IMR-90 (cell line): Measurements from ENCODE around the gene ITGA3. TPM values are rescaled to one million over a fixed set of nuclear protein-coding genes. Genes with fewer than 3 reads are reported as not detected.

ENCODE experiments used
- ATAC-seq: fragments of 200-7000 bp; cut with Tn5 transposase; 2 replicates; pipeline ENCODE4 v1.9.1; 2020; ENCODE audit warnings: low read depth, mild to moderate bottlenecking, moderate library complexity
- BruUV-seq: library from RNA; stranded (reverse); fragments of 400-500 nt; replicated peaks from 2 replicates; lab custom pipeline; 2021; lab: Mats Ljungman, UMichigan
- CTCF ChIA-PET: fragments of 300-600 bp; formaldehyde crosslinking; extraction: SDS; loops from one replicate; lab custom pipeline; 2021; ENCODE audit warnings: antibody characterized with exemption; lab: Yijun Ruan, JAX
- POLR2A ChIA-PET: fragments of 300-600 bp; sonication (Branson Sonifier 250); formaldehyde crosslinking; loops from one replicate; lab custom pipeline; 2022; ENCODE audit warnings: antibody characterized with exemption; ENCODE audit not compliant: unreplicated experiment; lab: Charles Lee
- DNase-seq: peaks from one replicate; pipeline ENCODE4 v3.0.0; 2013
- H2AFZ ChIP-seq: replicated peaks from 2 replicates; pipeline ENCODE3; 2013; ENCODE audit warnings: low read length, mild to moderate bottlenecking; ENCODE audit not compliant: poor library complexity
- H2AK5ac ChIP-seq: 2 replicates; pipeline ENCODE4 v1.6.1; 2013; ENCODE audit warnings: low read depth, low read length, inconsistent platforms
- H2AK9ac ChIP-seq: replicated peaks from 2 replicates; pipeline ENCODE3; 2013; ENCODE audit warnings: mild to moderate bottlenecking, low read depth, low read length, moderate library complexity; ENCODE audit not compliant: poor library complexity
- H2BK120ac ChIP-seq: 2 replicates; pipeline ENCODE4 v1.6.1; 2013; ENCODE audit warnings: low read depth, low read length, inconsistent platforms
- H2BK15ac ChIP-seq: 3 replicates; pipeline ENCODE4 v1.6.1; 2013; ENCODE audit warnings: low read depth, low read length, inconsistent platforms
- H2BK20ac ChIP-seq: 2 replicates; pipeline ENCODE4 v1.6.1; 2013; ENCODE audit warnings: low read depth, mild to moderate bottlenecking, inconsistent platforms, low read length, moderate library complexity
- H2BK5ac ChIP-seq: 2 replicates; pipeline ENCODE4 v1.6.1; 2013; ENCODE audit warnings: mild to moderate bottlenecking, low read depth, low read length, inconsistent platforms; ENCODE audit not compliant: poor library complexity, severe bottlenecking
- H3K14ac ChIP-seq: replicated peaks from 2 replicates; pipeline ENCODE4 v1.6.1; 2013; ENCODE audit warnings: low read depth, low read length, inconsistent platforms
- H3K18ac ChIP-seq: 2 replicates; pipeline ENCODE4 v1.6.1; 2013; ENCODE audit warnings: low read depth, low read length, control low read depth
- H3K23ac ChIP-seq: 2 replicates; pipeline ENCODE4 v1.6.1; 2013; ENCODE audit warnings: low read depth, low read length, inconsistent platforms
- H3K27ac ChIP-seq: 2 replicates; pipeline ENCODE4 v1.5.1; 2013; ENCODE audit warnings: mild to moderate bottlenecking, control low read depth, low read length; ENCODE audit not compliant: insufficient read depth
- H3K27me3 ChIP-seq: 2 replicates; pipeline ENCODE4 v1.6.1; 2013; ENCODE audit warnings: low read length; ENCODE audit not compliant: control insufficient read depth, insufficient read depth
- H3K36me3 ChIP-seq: 2 replicates; pipeline ENCODE4 v1.6.1; 2013; ENCODE audit warnings: low read length, mixed read lengths; ENCODE audit not compliant: control insufficient read depth, insufficient read depth
- H3K4ac ChIP-seq: 2 replicates; pipeline ENCODE4 v1.6.1; 2013; ENCODE audit warnings: low read depth, low read length, inconsistent platforms
- H3K4me1 ChIP-seq: 2 replicates; pipeline ENCODE4 v1.6.1; 2013; ENCODE audit warnings: low read length, mixed read lengths; ENCODE audit not compliant: control insufficient read depth, insufficient read depth
- H3K4me2 ChIP-seq: 2 replicates; pipeline ENCODE4 v1.6.1; 2013; ENCODE audit warnings: low read depth, mild to moderate bottlenecking, control low read depth, low read length, moderate library complexity
- H3K4me3 ChIP-seq: 2 replicates; pipeline ENCODE4 v1.5.1; 2013; ENCODE audit warnings: low read depth, mild to moderate bottlenecking, control low read depth, low read length, moderate library complexity; ENCODE audit not compliant: insufficient read depth
- H3K56ac ChIP-seq: 2 replicates; pipeline ENCODE4 v1.6.1; 2013; ENCODE audit warnings: low read length, inconsistent platforms; ENCODE audit not compliant: insufficient read depth; ENCODE audit errors: extremely low read depth
- H3K79me1 ChIP-seq, 2 experiments: 2 replicates each; pipeline ENCODE4 v1.6.1; 2013; ENCODE audit warnings: low read length in 2 of 2, inconsistent platforms in 1 of 2, low read depth in 1 of 2
- H3K9ac ChIP-seq: 2 replicates; pipeline ENCODE4 v1.6.1; 2013; ENCODE audit warnings: low read depth, low read length, control low read depth
- H3K9me1 ChIP-seq: 2 replicates; pipeline ENCODE4 v1.6.1; 2013; ENCODE audit warnings: low read length, inconsistent platforms; ENCODE audit not compliant: insufficient read depth
- H3K9me3 ChIP-seq: 2 replicates; pipeline ENCODE4 v1.6.1; 2013; ENCODE audit warnings: low read length; ENCODE audit not compliant: control insufficient read depth, insufficient read depth
- H4K20me1 ChIP-seq: 2 replicates; pipeline ENCODE4 v1.6.1; 2013; ENCODE audit warnings: low read length, inconsistent platforms; ENCODE audit not compliant: insufficient read depth
- H4K5ac ChIP-seq: 2 replicates; pipeline ENCODE4 v1.6.1; 2013; ENCODE audit warnings: mild to moderate bottlenecking, low read depth, low read length, control low read depth
- H4K8ac ChIP-seq, 2 experiments: 2 replicates each; pipeline ENCODE4 v1.6.1; 2013; ENCODE audit warnings: low read depth in 2 of 2, low read length in 2 of 2, control low read depth in 1 of 2, inconsistent platforms in 1 of 2
- H4K91ac ChIP-seq: 2 replicates; pipeline ENCODE4 v1.6.1; 2013; ENCODE audit warnings: low read depth, low read length, inconsistent platforms; ENCODE audit not compliant: insufficient read depth
- CHD1 ChIP-seq: IDR thresholded peaks from 2 replicates; pipeline ENCODE4 v1.6.1; 2012; ENCODE audit warnings: low read depth, low read length, improper control_type of control experiment
- MAZ ChIP-seq: IDR thresholded peaks from 2 replicates; pipeline ENCODE4 v1.6.1; 2012; ENCODE audit warnings: low read depth, mild to moderate bottlenecking, low read length, improper control_type of control experiment, moderate library complexity, borderline replicate concordance
- NFE2L2 ChIP-seq: fragments of 150-350 bp; IDR thresholded peaks from 2 replicates; pipeline ENCODE4 v1.6.1; 2016; ENCODE audit warnings: low read depth, mild to moderate bottlenecking, low read length
- POLR2A ChIP-seq: IDR thresholded peaks from 2 replicates; pipeline ENCODE4 v1.6.1; 2012; ENCODE audit warnings: mild to moderate bottlenecking, low read depth, low read length
- RFX5 ChIP-seq: IDR thresholded peaks from 2 replicates; pipeline ENCODE4 v1.8.0; 2012; ENCODE audit warnings: low read depth, mild to moderate bottlenecking, low read length, moderate library complexity
- WGBS, 2 experiments: methylation state at CpG; one replicate each; pipeline versions ENCODE4 v1.1.5 to v1.1.7; 2013; ENCODE audit warnings: missing lambda C conversion rate in 2 of 2; ENCODE audit not compliant: insufficient read length in 1 of 2; ENCODE audit errors: extremely low coverage in 2 of 2; 5-methylcytosine and 5-hydroxymethylcytosine counted together
- dilution Hi-C: fragments of 300-500 bp; cut with HindIII; formaldehyde crosslinking; loops from one replicate; pipeline ENCODE4 v1.14.3; 2018; ENCODE audit warnings: low sequenced_read_pairs; ENCODE audit not compliant: unreplicated experiment
- in situ Hi-C: fragments of 300-500 bp; cut with MboI; formaldehyde crosslinking; loops from 3 replicates; pipeline ENCODE4 v1.14.3; 2019; ENCODE audit warnings: low sequenced_read_pairs, inconsistent platforms, mixed read lengths
- intact Hi-C: fragments of 100-400 bp; cut with micrococcal nuclease; formaldehyde crosslinking; loops from 2 replicates; pipeline ENCODE4 v1.10.0; 2022
- polyA plus RNA-seq, 3 experiments: library from polyadenylated mRNA; depleted of rRNA; stranded (reverse); fragments of >200 nt; gene quantifications; 2 replicates each; pipeline ENCODE4 v1.2.3, GENCODE V29; 2012; ENCODE audit warnings: low replicate concordance in 1 of 3
- total RNA-seq: library from RNA; depleted of rRNA; stranded (reverse); fragments of >200 nt; gene quantifications from 2 replicates; pipeline ENCODE4 v1.2.3, GENCODE V29; 2012

Gene ITGA3
- total and polyA plus RNA-seq, 2 of the 4 experiments (the other 2 are of a cell fraction): 78.0 to 202 TPM

GRCh38 chr17:50106393-50107131 is 50.7 kb downstream of the ITGA3 start:
- DNase-seq (no peak), ATAC-seq (no peak)
- Histone ChIP-seq H4K8ac (no peak overlapping the region), H3K9me3 (no peaks in the 10 kb centered on the region), H2AK9ac (no peak overlapping the region), H2AFZ (no peak overlapping the region), H3K18ac (no peak overlapping the region), H3K27me3 (no peaks in the 10 kb centered on the region), H2BK15ac (no peak overlapping the region), H4K91ac (no peak overlapping the region), H2AK5ac (no peak overlapping the region), H4K20me1 (no peaks in the 10 kb centered on the region), H3K23ac (no peak overlapping the region), H3K4ac (no peak overlapping the region), H3K4me2 (no peak overlapping the region), H3K14ac (no peak overlapping the region), H3K36me3 (peaks cover 28% of the 10 kb centered on the region; the same call in 1 of the 2 replicates), H3K56ac (no peak overlapping the region), H2BK120ac (no peak overlapping the region), H3K9ac (no peak overlapping the region), H2BK5ac (no peak overlapping the region), H3K79me1 (no peaks in the 10 kb centered on the region; a peak in 1 of 4 replicates), H3K27ac (no peak overlapping the region), H4K5ac (no peak overlapping the region), H3K4me3 (no peak overlapping the region), H3K4me1 (peaks cover 6% of the 10 kb centered on the region), H2BK20ac (no peak overlapping the region), H3K9me1 (peaks cover 6% of the 10 kb centered on the region)
- in situ Hi-C loops: no loop called here
- 60% methylated on average over 4 of the region's 13 CpGs; no CpG with 5 or more reads in 1 of the 2 experiments for WGBS, 2 experiments
- intact Hi-C loops: no loop called here
- TF ChIP-seq CHD1 (no peak), RFX5 (no peak), POLR2A (no peak), NFE2L2 (no peak), MAZ (no peak)
- dilution Hi-C loops: no loop called here
- CTCF ChIA-PET: no interaction called here
- no TSS peak for BruUV-seq
- POLR2A ChIA-PET: no interaction called here
